ENCODE measurements around the gene PAX1.
A peak's percentile ranks its signal among the peaks of the same experiment; 100 is the strongest.

The PAX1 gene

GRCh38 chr20:21682521-21682954 lies 22.9 kb upstream of the PAX1 start:
- POLR2A ChIA-PET = no interaction called here
- CTCF ChIA-PET = interaction anchor here (1.2 kb wide), 1 partner anchor 21 kb away, joined by 3 read pairs; no protein-coding TSS in a partner anchor
- DNase-seq (ENCODE audit: extremely low spot score) = no peak
- no peak for TF ChIP-seq ELF4 (IDR thresholded peaks at IDR 0.05)
- TF ChIP-seq SUZ12 (IDR thresholded peaks at IDR 0.05) = no peak
- TF ChIP-seq L3MBTL2 (conservative IDR thresholded peaks at IDR 0.05) = no peak
- no peak for TF ChIP-seq TARDBP (IDR thresholded peaks at IDR 0.05)

GRCh38 chr20:21684671-21685070 lies 20.8 kb upstream of the PAX1 start:
- no peak for DNase-seq (ENCODE audit: extremely low spot score)
- CTCF ChIA-PET = no interaction called here
- TF ChIP-seq PKNOX1 (IDR thresholded peaks at IDR 0.05) (no peak), CTBP1 (IDR thresholded peaks at IDR 0.05; ENCODE audit: borderline replicate concordance) (no peak), FOXK2 (IDR thresholded peaks at IDR 0.05) (no peak), FOXA1 (IDR thresholded peaks at IDR 0.05) (no peak), NFRKB (IDR thresholded peaks at IDR 0.05) (no peak), LEF1 (IDR thresholded peaks at IDR 0.05; ENCODE audit: borderline replicate concordance) (no peak), SUZ12 (IDR thresholded peaks at IDR 0.05) (no peak), ELF4 (IDR thresholded peaks at IDR 0.05) (no peak), BHLHE40 (IDR thresholded peaks at IDR 0.05; ENCODE audit: borderline replicate concordance) (no peak), TARDBP (IDR thresholded peaks at IDR 0.05) (no peak)
- POLR2A ChIA-PET = no interaction called here

DNA sequence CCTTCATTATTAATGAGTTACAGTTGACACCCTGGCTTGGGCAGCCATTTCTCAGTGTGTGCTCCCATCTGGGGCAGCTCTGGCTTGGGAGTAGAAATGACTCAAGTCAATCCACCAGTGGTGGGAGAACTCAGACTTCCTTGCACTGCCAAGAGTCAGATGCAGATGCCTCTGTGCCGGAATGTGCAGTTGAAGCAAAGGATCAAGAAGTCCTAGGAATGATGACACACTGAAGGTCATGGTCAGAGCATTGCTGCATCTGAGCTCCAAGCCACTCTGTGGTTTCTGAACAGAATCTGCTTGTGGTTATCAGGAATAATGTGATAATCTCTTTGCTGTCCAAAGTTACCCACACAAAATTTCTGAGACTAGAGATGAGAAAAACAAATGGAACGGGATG lies 19.5 kb upstream of the PAX1 start:
- DNase-seq (ENCODE audit: extremely low spot score) = no peak
- no peak for TF ChIP-seq PKNOX1 (IDR thresholded peaks at IDR 0.05)
- no peak for TF ChIP-seq ELF4 (IDR thresholded peaks at IDR 0.05)
- TF ChIP-seq SUZ12 (IDR thresholded peaks at IDR 0.05) = no peak
- no peak for TF ChIP-seq LEF1 (IDR thresholded peaks at IDR 0.05; ENCODE audit: borderline replicate concordance)
- no peak for TF ChIP-seq ZNF384 (IDR thresholded peaks at IDR 0.05)
- no peak for TF ChIP-seq SP1 (IDR thresholded peaks at IDR 0.05)
- no peak for TF ChIP-seq BHLHE40 (IDR thresholded peaks at IDR 0.05; ENCODE audit: borderline replicate concordance)
- TF ChIP-seq ARNT (IDR thresholded peaks at IDR 0.05) = no peak
- TF ChIP-seq FOXA1 (IDR thresholded peaks at IDR 0.05) = no peak
- no peak for TF ChIP-seq TARDBP (IDR thresholded peaks at IDR 0.05)
- TF ChIP-seq CTBP1 (IDR thresholded peaks at IDR 0.05; ENCODE audit: borderline replicate concordance) = no peak
- TF ChIP-seq NFRKB (IDR thresholded peaks at IDR 0.05) = no peak
- no peak for TF ChIP-seq FOXK2 (IDR thresholded peaks at IDR 0.05)
- ChIA-PET CTCF (no interaction called here), POLR2A (no interaction called here)

- CTCF ChIA-PET = interaction anchor here (0.6 kb wide), 1 partner anchor 27 kb away, joined by 3 read pairs; no protein-coding TSS in a partner anchor
- DNase-seq (ENCODE audit: extremely low spot score) = peak; percentile 50
- TF ChIP-seq LEF1 (IDR thresholded peaks at IDR 0.05; ENCODE audit: borderline replicate concordance) (no peak), FOXM1 (IDR thresholded peaks at IDR 0.05; ENCODE audit: borderline replicate concordance) (no peak), CTBP1 (IDR thresholded peaks at IDR 0.05; ENCODE audit: borderline replicate concordance) (no peak), TARDBP (IDR thresholded peaks at IDR 0.05) (no peak), ARNT (IDR thresholded peaks at IDR 0.05) (no peak), NFRKB (IDR thresholded peaks at IDR 0.05) (no peak), SP1 (IDR thresholded peaks at IDR 0.05) (no peak), ZNF384 (IDR thresholded peaks at IDR 0.05) (no peak), PKNOX1 (IDR thresholded peaks at IDR 0.05) (no peak), ELF4 (IDR thresholded peaks at IDR 0.05) (no peak), BHLHE40 (IDR thresholded peaks at IDR 0.05; ENCODE audit: borderline replicate concordance) (no peak), L3MBTL2 (conservative IDR thresholded peaks at IDR 0.05) (no peak), FOXK2 (IDR thresholded peaks at IDR 0.05) (no peak), SUZ12 (IDR thresholded peaks at IDR 0.05) (no peak), HDGF (IDR thresholded peaks at IDR 0.05; ENCODE audit: borderline replicate concordance) (no peak), FOXA1 (IDR thresholded peaks at IDR 0.05) (no peak)
- POLR2A ChIA-PET = no interaction called here
Observed at GRCh38 chr20:21693322-21693721, 12.1 kb upstream of the PAX1 start.

DNA sequence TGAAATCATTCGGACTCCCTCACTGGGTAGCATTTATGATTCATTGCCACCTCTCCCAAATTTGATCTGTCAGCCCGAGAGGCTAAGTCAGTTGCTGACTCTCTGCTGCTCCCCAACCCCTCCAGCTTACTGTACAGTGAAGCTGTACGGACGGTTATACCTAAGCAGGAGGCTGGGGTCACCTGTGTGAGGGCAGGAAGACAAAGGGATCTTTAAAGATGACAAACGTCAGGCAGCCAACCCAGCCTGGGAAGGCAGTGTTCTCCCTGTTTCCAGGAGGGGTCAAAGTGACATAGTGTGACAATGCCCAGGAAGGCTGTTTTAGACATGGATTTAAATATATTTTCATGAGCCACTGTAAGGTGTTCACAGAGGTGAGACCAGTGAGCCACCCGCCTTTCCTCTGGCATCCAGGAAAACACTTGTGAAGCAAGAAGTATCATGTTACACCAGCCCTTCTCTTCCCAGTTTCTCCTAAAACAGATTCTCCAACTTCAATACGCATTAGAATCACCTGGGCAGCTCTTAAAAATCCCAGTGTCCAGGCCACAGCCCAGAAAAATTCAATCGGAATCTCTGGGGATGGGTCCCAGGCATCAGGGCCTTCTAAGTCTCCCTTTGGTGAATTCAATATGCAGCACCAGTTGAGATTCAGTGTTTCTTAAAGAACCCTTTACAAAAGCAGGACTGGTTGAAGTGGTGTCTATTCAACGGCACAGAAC lies 6.8 kb upstream of the PAX1 start:
- DNase-seq (ENCODE audit: extremely low spot score) = no peak
- ChIA-PET CTCF (interaction anchor here (0.8 kb wide), 1 partner anchor 111 kb away, joined by 3 read pairs; no protein-coding TSS in a partner anchor), POLR2A (no interaction called here)
- no peak for TF ChIP-seq NFRKB (IDR thresholded peaks at IDR 0.05)
- no peak for TF ChIP-seq FOXK2 (IDR thresholded peaks at IDR 0.05)
- TF ChIP-seq FOXA1 (IDR thresholded peaks at IDR 0.05) = no peak
- TF ChIP-seq BHLHE40 (IDR thresholded peaks at IDR 0.05; ENCODE audit: borderline replicate concordance) = no peak
- no peak for TF ChIP-seq ZNF384 (IDR thresholded peaks at IDR 0.05)
- no peak for TF ChIP-seq ARNT (IDR thresholded peaks at IDR 0.05)
- TF ChIP-seq SP1 (IDR thresholded peaks at IDR 0.05) = no peak
- TF ChIP-seq SUZ12 (IDR thresholded peaks at IDR 0.05) = no peak
- TF ChIP-seq CTBP1 (IDR thresholded peaks at IDR 0.05; ENCODE audit: borderline replicate concordance) = no peak
- no peak for TF ChIP-seq L3MBTL2 (conservative IDR thresholded peaks at IDR 0.05)
- TF ChIP-seq FOXM1 (IDR thresholded peaks at IDR 0.05; ENCODE audit: borderline replicate concordance) = no peak
- TF ChIP-seq PKNOX1 (IDR thresholded peaks at IDR 0.05) = no peak
- TF ChIP-seq ELF4 (IDR thresholded peaks at IDR 0.05) = no peak
- no peak for TF ChIP-seq TARDBP (IDR thresholded peaks at IDR 0.05)
- TF ChIP-seq HDGF (IDR thresholded peaks at IDR 0.05; ENCODE audit: borderline replicate concordance) = no peak
- TF ChIP-seq LEF1 (IDR thresholded peaks at IDR 0.05; ENCODE audit: borderline replicate concordance) = no peak

Data from HEK293T (cell line).